GM10248 (cell line): ENCODE data around the gene BLACAT1.

Experiments used
- CTCF ChIA-PET: fragments of 300-600 bp; sonication (Branson Sonifier 250); formaldehyde crosslinking; extraction: SDS; loops from one replicate; lab custom pipeline; 2021; ENCODE audit warnings: antibody characterized with exemption; lab: Yijun Ruan, JAX
- POLR2A ChIA-PET: fragments of 350-650 bp; sonication (Branson Sonifier 250); formaldehyde crosslinking; extraction: SDS; loops from one replicate; lab custom pipeline; 2020; ENCODE audit warnings: antibody characterized with exemption; lab: Yijun Ruan, JAX
- DNase-seq: peaks from one replicate; pipeline ENCODE4 v3.0.0; 2012; ENCODE audit errors: extremely low spot score
- CTCF ChIP-seq: IDR thresholded peaks from 2 replicates; pipeline ENCODE4 v1.5.1; 2012; ENCODE audit warnings: mild to moderate bottlenecking, low read depth; ENCODE audit errors: extremely low read depth, missing control alignments, control extremely low read depth

The BLACAT1 gene

DNA sequence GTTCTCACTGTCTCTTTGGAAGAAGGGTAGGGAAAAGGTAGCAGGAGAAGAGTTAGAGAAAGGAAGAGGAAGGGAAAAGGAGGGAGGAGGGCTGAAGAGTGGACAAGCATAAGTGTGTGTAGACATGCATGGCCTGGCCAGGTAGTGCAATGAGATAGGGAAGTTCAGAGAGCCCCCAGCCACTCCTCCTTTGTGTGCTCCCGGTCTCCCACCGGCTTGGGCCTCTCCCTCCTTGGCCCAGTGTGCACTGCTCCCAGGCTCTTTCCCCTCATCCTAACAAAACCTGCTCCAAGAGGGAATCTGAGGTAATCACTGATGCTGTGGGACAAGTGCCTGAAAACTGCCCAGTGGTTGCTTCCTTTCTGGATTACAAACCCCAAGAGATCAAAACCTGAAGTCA lies 23.7 kb downstream of the BLACAT1 start:
- TF ChIP-seq CTCF = no peak
- ChIA-PET CTCF (interaction anchor here (1.7 to 3.4 kb wide), 4 partner anchors 9 to 78 kb away, joined by 5 to 12 read pairs (median 8); partner anchors contain the start of gene LEMD1), POLR2A (no interaction called here)
- DNase-seq = no peak

GRCh38 chr1:205430696-205431305 lies 25.0 kb downstream of the BLACAT1 start:
- POLR2A ChIA-PET = no interaction called here
- CTCF ChIA-PET = interaction anchor here (1.0 to 3.4 kb wide), 9 partner anchors 9 to 157 kb away, joined by 3 to 12 read pairs (median 6); partner anchors contain the start of gene LEMD1
- peak; percentile 70 for DNase-seq
- TF ChIP-seq CTCF = peak; percentile 78

DNA sequence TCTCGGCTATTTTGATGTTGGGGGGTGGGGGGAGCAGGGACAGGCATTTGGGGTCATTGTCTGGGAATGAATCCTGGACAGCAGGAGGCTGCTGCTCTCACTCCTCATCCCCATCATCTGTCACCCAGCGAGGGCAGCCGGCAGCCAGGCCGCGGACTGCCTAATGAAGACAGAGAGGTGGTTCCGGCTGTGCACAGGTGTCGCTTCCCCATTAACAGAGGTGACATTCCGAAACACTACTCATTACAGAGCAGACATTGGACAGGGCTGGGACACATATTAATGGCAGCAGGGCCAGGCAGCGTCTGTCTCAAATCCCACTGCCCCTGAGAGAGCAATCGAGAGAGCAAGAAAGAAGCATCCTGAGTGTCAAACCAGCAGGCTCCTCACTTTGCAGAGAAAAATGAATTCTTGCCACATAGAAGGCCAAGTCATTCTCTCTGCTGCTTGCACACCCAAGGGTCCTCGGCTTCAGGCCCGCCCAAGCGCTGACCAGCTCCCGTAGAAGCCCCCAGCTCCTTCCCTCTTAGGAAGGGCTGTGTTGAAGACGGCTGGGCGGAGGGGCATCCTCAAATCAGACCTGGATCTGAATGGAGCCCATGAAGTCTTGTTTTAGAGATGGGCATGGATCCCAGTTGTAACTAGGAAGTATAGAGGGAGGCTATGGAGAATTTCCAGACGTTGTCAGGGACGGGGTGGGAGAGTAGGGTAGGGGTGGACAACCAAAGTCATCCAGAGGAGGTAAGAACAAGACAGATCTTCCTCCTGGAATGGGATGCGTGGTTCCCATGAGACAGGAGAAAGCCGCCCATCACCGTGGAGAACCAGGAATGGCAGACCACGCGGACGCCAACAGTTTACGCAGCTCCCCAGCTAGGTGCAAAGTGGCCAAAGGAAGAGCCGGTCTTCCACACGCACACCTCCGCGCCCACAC lies 25.8 kb downstream of the BLACAT1 start:
- CTCF ChIA-PET = interaction anchor here (1.0 to 3.4 kb wide), 10 partner anchors 8 to 157 kb away, joined by 3 to 12 read pairs (median 6); partner anchors contain the start of gene LEMD1
- POLR2A ChIA-PET = no interaction called here
- DNase-seq = no peak
- no peak for TF ChIP-seq CTCF

DNA sequence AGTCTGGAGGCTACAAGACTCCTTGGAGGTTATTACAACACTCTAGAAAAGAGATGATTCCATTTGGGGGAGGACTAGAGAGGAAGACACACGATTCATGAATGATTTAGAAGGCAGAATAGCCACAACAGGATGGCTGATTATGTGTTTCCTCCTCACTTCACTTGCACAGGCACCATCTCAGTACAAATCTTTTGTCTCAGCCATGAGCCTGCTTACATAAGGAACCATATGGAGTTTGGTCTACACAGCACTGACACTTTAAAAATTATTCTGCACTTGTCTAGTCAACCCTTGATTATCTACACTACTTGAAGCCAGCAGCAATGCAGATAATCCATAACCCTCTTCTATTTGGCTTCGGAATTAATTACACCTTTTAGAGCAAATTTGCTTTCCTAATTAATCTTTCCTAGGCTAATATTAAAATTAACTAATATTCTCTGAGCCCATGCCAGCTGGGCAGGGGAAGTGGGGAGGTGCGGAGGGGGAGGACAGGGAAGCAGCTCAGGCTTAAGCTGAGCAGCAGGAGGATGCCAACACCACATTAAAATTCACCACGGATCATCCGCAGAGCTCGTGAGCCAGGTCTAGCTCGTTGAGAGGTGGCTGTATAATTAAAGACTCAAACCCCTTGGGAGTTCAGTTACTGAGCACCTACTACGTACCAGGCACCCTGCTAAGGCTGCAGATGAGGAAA lies 30.8 kb downstream of the BLACAT1 start:
- CTCF ChIA-PET = interaction anchor here (0.6 to 2.8 kb wide), 6 partner anchors 28 to 63 kb away, joined by 3 to 17 read pairs (median 3); no protein-coding TSS in a partner anchor
- no peak for TF ChIP-seq CTCF
- POLR2A ChIA-PET = no interaction called here
- no peak for DNase-seq

DNA sequence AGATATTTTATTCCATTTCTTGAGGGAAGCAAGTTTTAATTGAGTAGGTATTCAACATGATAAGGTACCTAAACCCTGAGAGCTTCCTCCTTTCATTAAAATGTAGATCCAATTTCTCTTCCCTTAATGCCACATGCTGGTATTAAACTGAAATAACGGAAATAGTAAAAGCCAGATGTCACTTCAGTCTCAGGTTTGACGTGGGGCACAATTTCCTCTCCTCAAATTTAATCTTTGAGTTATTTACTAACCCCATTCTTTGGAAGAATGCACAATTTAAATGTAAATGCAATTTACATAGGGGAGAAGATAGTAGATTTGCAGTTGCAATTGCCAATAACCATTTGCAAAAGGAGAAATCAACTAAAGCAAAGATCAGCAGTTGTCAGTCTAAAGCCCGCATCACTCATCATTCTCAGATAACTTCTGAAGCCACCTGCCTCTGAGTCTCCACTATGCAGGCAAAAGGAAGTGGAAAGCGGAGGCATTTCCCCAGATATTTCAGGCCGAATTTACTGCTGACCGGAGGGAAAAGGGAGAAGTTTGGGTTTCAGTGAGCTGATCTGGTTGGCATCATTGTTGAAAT lies 31.9 kb downstream of the BLACAT1 start:
- ChIA-PET CTCF (interaction anchor here (0.7 to 2.8 kb wide), 5 partner anchors 12 to 61 kb away, joined by 3 to 17 read pairs (median 3); no protein-coding TSS in a partner anchor), POLR2A (no interaction called here)
- no peak for DNase-seq
- no peak for TF ChIP-seq CTCF
